Mesothelial cell of epicardium (in vitro differentiated cells): Measurements from ENCODE around the gene SART1. TPM values are rescaled to one million over a fixed set of nuclear protein-coding genes. Genes with fewer than 3 reads are reported as not detected.
"Not testable (repeated sequence)": the region's sequence is repeated elsewhere in the genome, so short reads cannot be mapped to it uniquely, and the experiment has no call there.

Source experiments
- DNase-seq, 2 experiments: peaks; one replicate each; pipeline ENCODE4 v3.0.0; 2021; ENCODE audit warnings: low spot score in 2 of 2; ENCODE audit not compliant: unreplicated experiment in 2 of 2
- H3K27ac Mint-ChIP-seq: 2 replicates; pipeline ENCODE4 v1.8.0; 2021; ENCODE audit warnings: mixed read lengths
- H3K27me3 Mint-ChIP-seq: 2 replicates; pipeline ENCODE4 v1.8.0; 2021; ENCODE audit warnings: low read depth, mixed read lengths
- H3K36me3 Mint-ChIP-seq: 2 replicates; pipeline ENCODE4 v1.8.0; 2021; ENCODE audit warnings: mixed read lengths
- H3K4me1 Mint-ChIP-seq: 2 replicates; pipeline ENCODE4 v1.8.0; 2021; ENCODE audit warnings: mixed read lengths
- H3K4me3 Mint-ChIP-seq: 2 replicates; pipeline ENCODE4 v1.8.0; 2021; ENCODE audit warnings: mild to moderate bottlenecking, moderate library complexity, mixed read lengths
- H3K9me3 Mint-ChIP-seq: 2 replicates; pipeline ENCODE4 v1.8.0; 2021; ENCODE audit warnings: mixed read lengths
- CTCF ChIP-seq: fragments of 200-600 bp; sonication (generic); IDR thresholded peaks from one replicate; pipeline ENCODE4 v1.5.0; 2021; ENCODE audit warnings: antibody characterized with exemption; ENCODE audit not compliant: unreplicated experiment
- total RNA-seq: library from RNA; stranded (reverse); gene quantifications from 3 replicates; pipeline ENCODE4 v1.2.1, GENCODE V29; 2021

SART1 gene
- total RNA-seq, 1 donor from 2014 or later: 54.4 TPM

- peaks cover 15% of the 10 kb centered on the region for H3K4me1 Mint-ChIP-seq
Measured at GRCh38 chr11:66006891-66007176, 45.3 kb downstream of the SART1 start.

GRCh38 chr11:66007201-66007634 is 45.7 kb downstream of the SART1 start:
- Mint-ChIP-seq H3K36me3 (no peaks in the 10 kb centered on the region), H3K4me1 (peaks cover 14% of the 10 kb centered on the region)
- no peak for DNase-seq

More at GRCh38 chr11:66006891-66007176, 45.3 kb downstream of the SART1 start:
- no peak for DNase-seq
- TF ChIP-seq CTCF: no peak
- Mint-ChIP-seq H3K36me3 (no peaks in the 10 kb centered on the region), H3K27me3 (peaks cover 2% of the 10 kb centered on the region), H3K9me3 (no peaks in the 10 kb centered on the region), H3K4me3 (no peak overlapping the region), H3K27ac (no peak overlapping the region)

GRCh38 chr11:66008095-66008467 is 46.5 kb downstream of the SART1 start:
- Mint-ChIP-seq H3K4me3 (no peak overlapping the region), H3K27ac (no peak overlapping the region), H3K36me3 (no peaks in the 10 kb centered on the region), H3K9me3 (no peaks in the 10 kb centered on the region), H3K27me3 (peaks cover 2% of the 10 kb centered on the region), H3K4me1 (peaks cover 7% of the 10 kb centered on the region)
- DNase-seq: no peak
- no peak for TF ChIP-seq CTCF

More at GRCh38 chr11:66007201-66007634, 45.7 kb downstream of the SART1 start:
- TF ChIP-seq CTCF: no peak
- no peak overlapping the region for H3K4me3 Mint-ChIP-seq
- no peak overlapping the region for H3K27ac Mint-ChIP-seq
- H3K9me3 Mint-ChIP-seq: no peaks in the 10 kb centered on the region
- peaks cover 2% of the 10 kb centered on the region for H3K27me3 Mint-ChIP-seq

GRCh38 chr11:66008468-66009101 is 47.1 kb downstream of the SART1 start:
- no peak for DNase-seq
- Mint-ChIP-seq H3K27ac (no peak overlapping the region), H3K27me3 (peaks cover 2% of the 10 kb centered on the region), H3K4me3 (no peak overlapping the region), H3K36me3 (no peaks in the 10 kb centered on the region), H3K4me1 (peaks cover 2% of the 10 kb centered on the region), H3K9me3 (no peaks in the 10 kb centered on the region)
- no peak for TF ChIP-seq CTCF

GRCh38 chr11:66010036-66010435 is 48.5 kb downstream of the SART1 start:
- not testable (repeated sequence) for H3K27ac Mint-ChIP-seq, DNase-seq, H3K36me3 Mint-ChIP-seq, H3K4me3 Mint-ChIP-seq, H3K27me3 Mint-ChIP-seq, H3K4me1 Mint-ChIP-seq, H3K9me3 Mint-ChIP-seq

- no peak for TF ChIP-seq CTCF
- Mint-ChIP-seq H3K4me1 (no peaks in the 10 kb centered on the region), H3K9me3 (no peaks in the 10 kb centered on the region), H3K36me3 (no peaks in the 10 kb centered on the region), H3K27ac (no peak overlapping the region), H3K4me3 (no peak overlapping the region), H3K27me3 (peaks cover 2% of the 10 kb centered on the region)
- DNase-seq: no peak
Measured at GRCh38 chr11:66011239-66011784, 49.8 kb downstream of the SART1 start.
